SK-N-DZ (cell line): ENCODE data around the gene SP140L.
"Not testable (repeated sequence)": the region's sequence is repeated elsewhere in the genome, so short reads cannot be mapped to it uniquely, and the experiment has no call there.

Experiments used
- DNase-seq: peaks from one replicate; pipeline ENCODE4 v3.0.0-alpha.2; 2015; ENCODE audit warnings: low spot score

Gene SP140L

DNA sequence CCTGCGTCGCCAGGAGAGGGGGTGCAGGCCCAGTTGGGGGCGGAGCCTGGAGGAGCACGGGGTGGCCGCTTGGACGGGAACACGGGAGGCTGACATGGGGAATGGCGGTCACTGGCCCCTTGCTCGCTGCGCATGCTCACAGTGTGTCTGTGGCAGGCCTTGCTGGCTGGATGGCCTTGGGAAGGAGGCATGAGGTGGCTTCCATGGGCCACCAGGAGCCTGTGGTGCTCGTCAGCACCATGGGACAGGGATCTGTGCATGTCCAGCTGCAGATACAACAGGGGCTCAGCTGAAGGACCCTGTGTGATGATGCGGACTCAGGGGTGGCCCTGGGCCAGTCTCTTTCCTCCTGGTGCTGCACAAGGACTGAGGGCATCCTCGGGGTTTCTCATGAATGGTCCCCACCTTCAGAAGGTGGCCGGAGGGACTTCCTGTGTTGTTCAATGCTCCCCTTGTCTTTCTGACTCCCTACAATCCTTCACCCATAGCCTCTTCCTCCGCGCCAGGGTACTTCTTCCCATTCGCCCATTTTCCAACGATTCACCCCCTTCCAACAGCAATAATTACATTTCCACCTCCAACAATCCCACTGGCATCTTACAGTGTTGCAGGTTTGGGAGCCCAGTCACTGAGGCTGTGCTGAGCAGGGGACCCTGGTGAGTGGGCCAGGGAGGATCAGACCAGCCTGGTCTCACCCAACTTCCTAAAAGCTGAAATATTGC, 3.4 kb upstream of the SP140L start:
- DNase-seq, result no peak

DNA sequence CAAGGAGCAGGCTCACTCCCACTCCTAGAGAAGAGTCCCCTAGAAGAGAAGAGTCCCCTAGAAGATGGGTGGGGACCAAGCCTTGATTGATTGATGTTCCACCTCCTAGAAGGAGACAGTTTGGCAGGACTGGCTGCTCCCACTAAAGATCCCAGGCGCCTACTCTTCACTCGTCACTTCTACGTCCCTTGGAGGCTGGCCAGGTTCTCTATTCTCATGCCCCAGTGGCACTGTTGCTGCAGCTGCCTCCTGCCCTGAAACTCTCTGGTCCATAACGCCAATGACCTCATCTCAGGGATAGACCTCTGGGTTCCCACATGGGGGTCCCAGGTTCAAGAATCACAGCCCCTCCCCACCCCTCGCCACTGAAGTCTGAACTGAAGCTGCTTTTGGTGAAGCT, 2.5 kb upstream of the SP140L start:
- no peak for DNase-seq

DNA sequence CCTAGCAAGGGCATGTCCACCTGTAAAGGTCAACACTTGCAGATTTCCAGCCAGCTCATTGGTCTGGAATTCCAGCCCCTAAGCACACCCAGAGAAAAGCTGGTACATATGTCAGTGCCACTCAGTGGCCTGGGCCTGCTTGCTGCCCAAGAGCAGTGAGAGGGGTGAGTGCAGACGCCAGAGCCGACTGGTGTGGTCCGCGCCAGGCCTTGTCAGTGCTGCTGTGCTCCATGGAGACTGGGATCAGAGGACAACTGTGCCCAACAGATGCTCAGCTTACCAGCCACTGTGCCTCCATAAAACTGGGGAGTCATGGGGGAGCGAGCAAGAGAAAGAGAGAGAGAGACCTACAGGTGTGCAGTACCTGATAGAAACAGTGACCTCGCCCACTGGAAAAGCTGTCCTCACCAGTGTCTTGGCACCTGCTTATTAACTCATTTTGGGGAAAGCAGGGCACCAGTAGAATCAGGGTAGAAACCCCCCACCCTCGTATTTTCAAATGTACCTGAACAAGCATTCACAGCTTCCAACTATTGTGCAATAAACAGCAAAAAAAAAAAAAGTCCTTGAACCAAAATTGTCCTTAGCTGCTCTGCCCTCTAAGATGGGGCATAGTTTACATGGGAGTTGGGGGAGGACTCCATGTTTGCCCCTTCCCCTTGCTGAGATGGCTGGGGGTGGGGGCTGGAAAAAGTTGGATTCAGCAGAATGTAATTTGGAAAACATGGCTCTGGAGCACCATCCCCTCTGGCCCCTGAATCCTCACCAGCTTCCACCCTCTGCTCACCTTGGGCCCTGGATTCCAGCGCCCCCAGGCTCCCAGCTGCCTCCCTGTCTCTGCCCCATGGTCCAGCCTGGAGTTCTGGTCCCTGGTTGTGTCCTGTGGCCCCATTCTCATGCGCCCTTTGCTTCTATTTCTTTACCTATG, 1.4 kb upstream of the SP140L start:
- no peak for DNase-seq

DNA sequence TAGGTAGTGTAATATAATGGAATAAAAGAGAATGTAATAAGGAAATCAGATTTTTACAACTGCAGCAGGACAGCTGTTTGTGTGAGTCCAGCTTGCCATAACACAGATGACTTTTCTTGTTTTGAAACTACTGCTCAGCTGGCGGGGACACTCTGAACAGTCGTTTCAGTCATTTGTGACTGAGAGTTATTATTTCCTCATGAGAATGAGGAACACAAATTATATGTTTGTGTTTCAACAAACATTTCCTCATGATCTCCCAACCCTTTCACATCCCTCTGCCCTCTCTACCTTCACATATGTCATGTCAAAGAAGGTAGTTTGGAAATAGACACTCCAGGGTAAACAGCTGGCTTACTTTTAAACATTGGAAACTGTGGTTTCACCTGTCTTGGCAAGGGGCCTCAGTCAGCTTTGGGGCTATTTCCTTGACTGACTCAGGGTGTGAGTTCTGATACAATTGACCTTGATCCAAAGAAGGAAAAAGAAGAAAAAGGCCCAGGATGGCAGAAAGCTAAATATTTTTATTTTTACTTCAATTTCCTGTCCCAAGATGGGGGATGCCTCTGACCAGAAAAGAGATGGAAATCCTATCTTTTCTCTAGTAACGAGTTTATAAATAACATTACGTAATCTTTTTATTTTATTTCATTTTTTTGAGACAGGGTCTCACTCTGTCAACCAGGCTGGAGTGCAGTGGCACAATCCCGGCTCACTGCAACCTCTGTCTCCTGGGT, 593 bp downstream of the SP140L start:
- DNase-seq, result no peak

DNA sequence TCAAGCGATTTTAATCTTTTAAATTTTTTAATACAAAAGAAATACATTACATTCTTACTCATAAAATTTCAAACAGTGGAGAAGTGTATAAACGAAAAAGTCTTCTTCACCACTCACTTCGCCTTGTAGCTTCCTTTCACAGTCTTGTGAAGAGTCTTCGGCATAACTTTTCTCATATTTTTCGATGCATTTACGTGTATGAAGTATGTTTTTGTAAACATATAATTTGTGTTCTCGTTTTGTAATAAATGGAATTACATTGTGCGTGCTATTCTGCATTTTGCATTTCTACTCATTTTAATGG, 1.1 kb downstream of the SP140L start:
- DNase-seq, result no peak

DNA sequence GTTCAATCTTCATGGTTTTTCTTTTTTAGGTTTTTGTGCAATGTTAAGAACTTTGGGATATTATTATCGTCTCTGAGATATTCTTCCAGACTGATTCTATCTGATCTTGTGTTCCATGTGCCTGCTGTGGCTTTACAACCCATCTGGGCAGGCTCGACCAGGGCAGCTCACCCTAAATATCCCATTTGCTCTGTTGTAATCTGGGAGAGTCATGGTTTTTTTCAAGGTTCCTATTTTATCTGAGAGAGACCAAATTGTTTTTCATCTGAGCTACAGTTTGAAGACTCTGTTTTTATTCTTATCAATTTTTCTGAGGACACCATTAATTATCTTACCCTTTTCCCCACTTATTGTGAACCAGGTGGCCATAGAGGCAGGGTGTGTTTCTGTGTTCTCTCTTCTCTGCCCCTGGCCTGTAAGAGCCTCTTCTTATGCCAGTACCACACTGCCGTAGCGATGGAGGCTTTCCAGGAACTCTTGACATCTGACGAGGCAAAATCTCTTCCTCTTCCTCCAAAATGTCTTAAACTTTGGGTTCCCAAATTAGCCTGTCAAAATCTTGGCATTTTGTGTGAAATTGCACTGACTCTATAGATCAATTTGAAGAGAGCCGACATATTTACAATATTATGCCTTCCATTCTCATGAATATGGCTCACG, 3.1 kb downstream of the SP140L start:
- DNase-seq, result no peak

DNA sequence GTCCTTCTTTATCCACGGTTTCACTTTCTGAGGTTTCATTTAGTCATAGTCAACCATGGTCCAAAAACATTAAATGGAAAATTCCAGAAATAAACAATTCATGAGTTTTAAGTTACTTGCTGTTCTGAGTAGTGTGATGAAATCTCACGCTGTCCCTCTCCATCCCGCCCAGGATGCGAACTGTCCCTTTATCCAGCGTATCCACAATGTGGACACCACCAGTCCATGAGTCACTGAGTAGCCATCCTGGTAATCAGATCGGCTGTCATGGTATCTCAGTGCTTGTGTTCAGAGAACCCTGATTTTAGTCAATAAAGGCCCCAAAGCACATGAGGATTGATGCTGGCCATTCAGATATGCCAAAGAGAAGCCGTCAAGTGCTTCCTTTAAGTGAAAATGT, 3.7 kb downstream of the SP140L start:
- no peak for DNase-seq

DNA sequence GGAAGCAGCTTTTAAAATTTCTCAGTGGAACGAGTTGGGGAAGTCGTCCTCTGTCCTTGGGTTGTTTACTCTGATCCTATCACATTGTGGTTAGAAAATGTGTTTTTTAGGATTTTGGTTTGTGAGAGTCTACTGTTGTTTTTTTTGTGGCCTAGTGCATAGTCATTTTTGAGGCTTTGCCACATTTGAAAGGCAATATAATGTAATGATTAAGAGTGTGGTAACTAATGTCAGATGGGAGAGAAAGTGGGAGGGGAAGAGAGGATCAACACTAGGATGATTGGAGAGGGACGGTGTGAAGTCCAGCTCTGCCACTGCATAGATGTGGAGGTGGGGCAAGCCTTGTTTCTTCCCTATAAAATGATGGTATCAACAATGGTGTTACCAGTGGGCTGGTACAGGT, 8.5 kb downstream of the SP140L start:
- DNase-seq, result no peak

DNA sequence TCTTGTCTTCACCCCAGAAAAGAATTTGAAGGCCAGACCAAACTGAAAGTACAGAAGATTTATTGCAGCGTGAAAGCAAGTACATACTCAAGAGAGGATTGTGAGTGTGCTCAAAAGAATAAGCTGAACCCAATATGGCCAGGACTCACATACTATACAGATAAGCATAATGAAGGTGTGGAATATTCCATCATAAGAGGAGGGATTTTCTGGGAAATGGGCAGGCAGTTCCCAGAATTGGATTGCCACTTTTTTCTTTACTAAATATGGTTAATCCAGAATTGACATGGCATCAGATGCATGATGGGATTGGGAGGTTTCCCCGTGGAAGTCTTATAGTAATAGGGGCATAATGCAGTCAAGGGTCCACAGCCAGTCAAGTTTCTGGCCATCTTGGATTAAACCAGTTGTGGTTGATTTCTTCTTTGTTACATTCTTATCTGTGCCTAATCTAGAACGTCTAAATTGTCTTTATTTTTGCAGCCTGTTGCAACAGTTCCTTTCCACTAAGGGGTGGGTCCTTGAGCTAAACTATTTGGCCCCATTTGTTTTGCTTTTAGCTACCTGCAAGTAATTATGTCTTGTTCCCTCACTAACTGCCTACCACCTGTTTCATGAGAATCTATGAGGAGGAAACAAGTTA, 9.0 kb downstream of the SP140L start:
- no peak for DNase-seq

DNA sequence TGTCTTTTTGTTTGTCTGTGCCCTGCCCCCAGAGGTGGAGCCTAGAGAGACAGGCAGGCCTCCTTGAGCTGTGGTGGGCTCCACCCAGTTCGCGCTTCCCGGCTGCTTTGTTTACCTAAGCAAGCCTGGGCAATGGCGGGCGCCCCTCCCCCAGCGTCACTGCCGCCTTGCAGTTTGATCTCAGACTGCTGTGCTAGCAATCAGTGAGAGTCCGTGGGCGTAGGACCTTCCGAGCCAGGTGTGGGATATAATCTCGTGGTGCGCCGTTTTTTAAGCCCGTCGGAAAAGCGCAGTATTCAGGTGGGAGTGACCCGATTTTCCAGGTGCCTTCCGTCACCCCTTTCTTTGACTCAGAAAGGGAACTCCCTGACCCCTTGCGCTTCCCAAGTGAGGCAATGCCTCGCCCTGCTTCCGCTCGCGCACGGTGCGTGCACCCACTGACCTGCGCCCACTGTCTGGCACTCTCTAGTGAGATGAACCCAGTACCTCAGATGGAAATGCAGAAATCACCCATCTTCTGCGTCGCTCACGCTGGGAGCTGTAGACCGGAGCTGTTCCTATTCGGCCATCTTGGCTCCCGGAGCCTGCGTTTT, 15.0 kb downstream of the SP140L start:
- DNase-seq, result not testable (repeated sequence)

DNA sequence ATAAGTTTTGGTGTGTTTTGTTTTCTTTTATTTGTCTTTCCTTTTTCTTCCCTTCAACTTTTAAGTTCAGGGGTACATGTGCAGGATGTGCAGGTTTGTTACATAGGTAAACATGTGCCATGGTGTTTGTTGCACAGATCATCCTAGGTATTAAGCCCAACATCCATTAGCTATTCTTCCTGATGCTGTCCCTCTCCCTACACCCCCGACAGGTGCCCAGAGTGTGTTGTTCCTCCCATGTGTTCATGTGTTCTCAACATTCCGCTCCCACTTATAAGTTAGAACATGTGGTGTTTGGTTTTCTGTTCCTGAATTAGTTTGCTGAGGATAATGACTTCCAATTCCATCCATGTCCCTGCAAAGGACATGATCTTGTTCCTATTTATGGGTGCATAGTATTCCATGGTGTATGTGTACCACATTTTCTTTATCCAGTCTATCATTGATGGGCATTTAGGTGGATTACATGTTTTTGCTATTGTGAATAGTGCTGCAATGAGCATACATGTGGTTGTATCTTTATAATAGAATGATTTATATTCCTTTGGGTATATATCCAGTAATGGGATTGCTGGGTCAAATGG, 16.1 kb downstream of the SP140L start:
- DNase-seq, result not testable (repeated sequence)

DNA sequence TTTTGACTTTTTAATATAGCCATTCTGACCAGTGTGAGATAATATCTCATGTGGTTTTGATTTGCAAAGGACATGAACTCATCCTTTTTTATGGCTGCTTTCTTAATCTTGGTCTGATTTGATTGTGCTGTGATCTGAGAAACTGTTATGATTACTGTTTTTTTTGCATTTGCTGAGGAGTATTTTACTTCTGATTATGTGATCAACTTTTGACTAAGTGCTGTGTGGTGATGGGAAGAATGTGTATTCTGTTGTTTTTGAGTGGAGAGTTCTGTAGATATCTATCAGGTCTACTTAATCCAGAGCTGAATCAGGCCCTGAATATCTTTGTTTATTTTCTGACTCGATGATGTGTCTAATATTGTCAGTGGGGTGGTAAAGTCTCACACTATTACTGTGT, 16.8 kb downstream of the SP140L start:
- DNase-seq, result no peak

DNA sequence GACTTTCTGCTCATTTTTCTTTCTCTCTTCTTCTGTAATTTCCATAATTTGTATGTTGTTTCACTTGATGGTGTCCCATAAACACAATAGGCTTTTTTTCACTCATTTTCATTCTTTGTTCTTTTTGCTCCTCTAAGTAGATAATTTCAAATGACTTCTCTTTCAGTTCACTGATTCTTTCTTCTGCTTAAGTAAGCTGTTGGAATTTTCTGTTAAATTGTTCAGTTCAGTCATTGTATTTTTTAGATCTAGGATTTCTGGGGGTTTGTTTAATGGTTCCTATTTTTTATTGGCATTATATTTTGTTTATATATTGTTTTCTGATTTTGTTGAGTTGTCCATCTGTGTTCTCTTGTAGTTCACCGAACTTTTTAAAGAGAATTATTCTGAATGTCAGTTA, 19.5 kb downstream of the SP140L start:
- no peak for DNase-seq

DNA sequence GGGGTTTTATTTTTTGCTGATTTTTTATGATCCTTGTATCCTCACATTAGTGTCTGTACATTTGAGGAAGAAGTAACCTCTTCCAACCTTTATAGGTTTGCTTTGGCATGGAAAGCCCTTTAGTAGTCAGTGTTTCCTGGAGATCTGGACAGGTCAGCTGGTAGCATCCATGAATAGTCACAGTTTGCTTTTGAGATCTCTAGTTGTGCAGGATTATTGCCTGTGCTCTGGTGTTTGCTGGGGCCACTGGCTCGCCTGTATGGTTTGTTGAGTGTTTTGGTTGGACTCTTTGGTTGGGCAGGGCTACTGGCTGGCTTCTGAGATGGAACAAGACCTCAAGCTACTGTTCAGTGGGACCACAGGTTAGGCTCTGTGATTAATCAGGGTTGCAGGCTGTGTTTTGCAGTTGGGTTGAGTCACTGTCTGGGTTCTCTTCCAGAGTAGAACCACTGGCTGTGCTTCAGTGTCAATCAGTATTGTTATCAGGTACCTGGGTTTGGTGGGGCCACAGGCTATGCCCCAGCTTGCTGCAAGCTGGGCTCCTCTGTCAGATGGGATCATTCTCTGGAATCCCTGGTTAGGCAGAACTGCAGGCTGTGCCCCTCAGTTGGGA, 20.0 kb downstream of the SP140L start:
- no peak for DNase-seq

DNA sequence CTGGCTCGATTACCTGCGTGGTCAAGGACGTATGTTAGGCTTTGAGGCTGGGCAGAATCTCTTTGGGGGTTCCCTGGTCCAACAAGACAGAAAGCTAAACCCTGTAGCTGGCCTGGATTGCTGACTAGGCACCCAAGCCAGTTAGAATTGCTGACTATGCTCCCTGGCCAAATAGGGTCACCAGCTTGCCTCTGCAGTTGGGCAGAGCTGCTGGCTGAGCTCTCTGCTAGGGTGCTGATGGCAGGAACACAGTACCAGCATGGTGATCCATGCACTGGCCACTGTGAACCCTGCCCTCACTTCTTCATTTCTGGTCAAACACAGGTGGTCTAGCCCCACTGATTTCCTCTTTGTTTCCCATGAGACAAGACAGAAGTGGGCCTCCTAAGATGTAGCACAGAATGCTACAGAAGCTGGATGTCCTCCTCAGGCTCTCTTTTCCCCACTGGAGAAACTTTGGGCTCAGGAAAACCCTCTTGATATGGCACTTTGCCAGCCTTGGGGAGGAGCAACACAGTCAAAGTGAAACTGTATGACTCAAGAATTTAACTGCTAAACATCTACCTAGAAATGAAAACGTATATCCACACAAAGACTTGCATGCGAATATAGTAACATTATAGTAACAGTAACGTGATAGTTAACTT, 20.8 kb downstream of the SP140L start:
- DNase-seq, result no peak

DNA sequence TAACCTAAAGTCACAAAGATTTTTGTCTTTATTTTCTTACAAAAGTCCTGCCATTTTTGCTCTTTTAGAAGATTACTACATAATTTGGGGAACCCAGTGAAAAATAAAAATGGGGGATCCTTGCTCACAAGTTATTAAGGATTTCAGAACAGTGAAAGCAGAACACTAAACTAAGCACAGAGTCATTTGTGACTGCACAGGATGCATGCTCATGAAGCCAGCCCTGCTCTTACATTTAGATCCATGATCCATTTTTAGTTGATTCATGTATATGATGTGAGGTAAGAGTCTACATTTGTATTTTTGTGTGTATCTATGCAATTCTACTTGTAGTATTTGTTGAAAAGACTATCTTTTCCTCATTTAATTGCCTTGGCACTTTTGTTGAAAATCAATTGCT, 21.8 kb downstream of the SP140L start:
- no peak for DNase-seq

DNA sequence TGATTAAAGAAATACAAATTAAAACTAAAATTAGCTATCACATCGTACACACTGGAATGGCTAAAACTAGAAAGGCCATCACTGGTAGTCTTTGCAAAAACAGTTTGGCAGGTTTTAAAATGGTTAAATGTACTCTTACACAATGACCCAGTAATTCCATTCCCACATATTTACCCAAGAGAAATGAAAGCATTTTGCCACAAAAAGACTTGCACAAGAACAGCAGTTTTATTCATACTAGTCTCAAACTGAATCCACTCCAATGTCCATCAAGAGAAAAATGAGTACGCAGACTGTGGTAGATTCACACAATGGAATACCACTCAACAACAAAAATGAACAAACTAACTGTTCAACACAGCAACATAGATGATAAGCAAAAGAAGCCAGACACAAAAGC, 29.1 kb downstream of the SP140L start:
- DNase-seq, result no peak

DNA sequence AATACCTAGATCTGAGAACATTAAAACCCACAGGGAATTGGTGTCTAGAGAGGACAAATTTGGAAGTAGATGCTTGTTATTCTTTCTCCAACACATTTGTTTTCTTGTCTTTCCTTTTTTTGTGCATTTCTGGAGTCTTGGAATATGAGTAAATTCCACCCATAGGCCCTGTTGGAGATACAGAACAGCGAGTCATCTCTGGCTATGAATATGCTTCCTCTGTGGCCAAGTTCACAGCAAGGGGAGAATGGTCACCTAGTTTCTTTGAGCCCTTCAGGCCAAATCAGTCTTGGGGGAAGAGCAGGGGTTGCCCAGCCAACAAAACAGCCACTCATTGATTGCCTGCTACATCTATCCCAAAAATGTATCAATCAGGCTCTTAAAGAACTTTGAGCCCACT, 31.3 kb downstream of the SP140L start:
- DNase-seq, result no peak

DNA sequence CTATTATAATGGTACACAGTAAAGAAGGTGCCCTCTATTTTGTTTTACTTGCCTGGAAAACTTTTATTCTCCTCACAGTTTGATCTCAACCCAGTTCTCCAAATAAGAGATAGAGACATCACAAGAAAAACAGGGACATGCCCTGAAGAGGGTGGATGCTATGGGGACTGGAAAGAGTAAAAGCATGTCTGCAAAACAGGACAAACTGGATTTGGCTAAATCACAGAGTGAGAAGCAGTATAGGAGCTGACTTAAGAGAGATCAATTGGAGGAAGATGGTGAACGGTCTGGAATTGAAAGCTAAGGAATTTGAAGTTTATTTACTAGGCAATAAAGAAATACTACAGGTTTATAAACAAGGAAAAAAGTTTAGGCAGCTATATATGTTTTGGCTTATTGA, 33.0 kb downstream of the SP140L start:
- no peak for DNase-seq
